ENCODE results near the gene TIMM23.
"Not testable (repeated sequence)": the region's sequence is repeated elsewhere in the genome, so short reads cannot be mapped to it uniquely, and the experiment has no call there.

Gene TIMM23

GRCh38 chr10:45997994-45998763 lies 25.9 kb downstream of the TIMM23 start:
- TF ChIP-seq ZNF138 (tag by site-specific recombination; IDR thresholded peaks at IDR 0.05; ENCODE audit: borderline replicate concordance), result no peak
- TF ChIP-seq, protein P1, sequence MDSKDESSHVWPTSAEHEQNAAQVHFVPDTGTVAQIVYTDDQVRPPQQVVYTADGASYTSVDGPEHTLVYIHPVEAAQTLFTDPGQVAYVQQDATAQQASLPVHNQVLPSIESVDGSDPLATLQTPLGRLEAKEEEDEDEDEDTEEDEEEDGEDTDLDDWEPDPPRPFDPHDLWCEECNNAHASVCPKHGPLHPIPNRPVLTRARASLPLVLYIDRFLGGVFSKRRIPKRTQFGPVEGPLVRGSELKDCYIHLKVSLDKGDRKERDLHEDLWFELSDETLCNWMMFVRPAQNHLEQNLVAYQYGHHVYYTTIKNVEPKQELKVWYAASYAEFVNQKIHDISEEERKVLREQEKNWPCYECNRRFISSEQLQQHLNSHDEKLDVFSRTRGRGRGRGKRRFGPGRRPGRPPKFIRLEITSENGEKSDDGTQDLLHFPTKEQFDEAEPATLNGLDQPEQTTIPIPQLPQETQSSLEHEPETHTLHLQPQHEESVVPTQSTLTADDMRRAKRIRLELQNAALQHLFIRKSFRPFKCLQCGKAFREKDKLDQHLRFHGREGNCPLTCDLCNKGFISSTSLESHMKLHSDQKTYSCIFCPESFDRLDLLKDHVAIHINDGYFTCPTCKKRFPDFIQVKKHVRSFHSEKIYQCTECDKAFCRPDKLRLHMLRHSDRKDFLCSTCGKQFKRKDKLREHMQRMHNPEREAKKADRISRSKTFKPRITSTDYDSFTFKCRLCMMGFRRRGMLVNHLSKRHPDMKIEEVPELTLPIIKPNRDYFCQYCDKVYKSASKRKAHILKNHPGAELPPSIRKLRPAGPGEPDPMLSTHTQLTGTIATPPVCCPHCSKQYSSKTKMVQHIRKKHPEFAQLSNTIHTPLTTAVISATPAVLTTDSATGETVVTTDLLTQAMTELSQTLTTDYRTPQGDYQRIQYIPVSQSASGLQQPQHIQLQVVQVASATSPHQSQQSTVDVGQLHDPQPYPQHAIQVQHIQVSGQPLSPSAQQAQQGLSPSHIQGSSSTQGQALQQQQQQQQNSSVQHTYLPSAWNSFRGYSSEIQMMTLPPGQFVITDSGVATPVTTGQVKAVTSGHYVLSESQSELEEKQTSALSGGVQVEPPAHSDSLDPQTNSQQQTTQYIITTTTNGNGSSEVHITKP (tag by site-specific recombination; IDR thresholded peaks at IDR 0.05), result no peak
- no peak for TF ChIP-seq ELK4 (IDR thresholded peaks at IDR 0.05; ENCODE audit: borderline replicate concordance, low read depth, low read length)
- TF ChIP-seq ZNF223 (tag by site-specific recombination; IDR thresholded peaks at IDR 0.05), result no peak
- no peak for TF ChIP-seq ZNF704 (tag by site-specific recombination; IDR thresholded peaks at IDR 0.05)
- no peak for TF ChIP-seq ZSCAN4 (tag by site-specific recombination; IDR thresholded peaks at IDR 0.05)

GRCh38 chr10:45999955-46000354 lies 27.7 kb downstream of the TIMM23 start:
- H3K36me3 ChIP-seq (ENCODE audit: control insufficient read depth in 2 of 2, insufficient read depth in 1 of 2, low read length in 2 of 2), result peaks cover 38 to 70% of the 10 kb centered on the region in 2 experiments
- CTCF ChIA-PET; H3K4me3 ChIP-seq (ENCODE audit: low read depth, low read length); H3K9me3 ChIP-seq (ENCODE audit: control insufficient read depth, insufficient read depth, low read depth, low read length); H3K4me1 ChIP-seq (ENCODE audit: control insufficient read depth, insufficient read depth, low read length); H3K27ac ChIP-seq (ENCODE audit: extremely low read depth, low read depth, low read length); POLR2A ChIA-PET: not testable (repeated sequence)

More at GRCh38 chr10:45997994-45998763, 25.9 kb downstream of the TIMM23 start:
- Histone ChIP-seq H3K27ac (ENCODE audit: extremely low read depth, low read depth, low read length) (no peak overlapping the region), H3K9me3 (ENCODE audit: control insufficient read depth, insufficient read depth, low read depth, low read length) (no peaks in the 10 kb centered on the region), H3K4me3 (ENCODE audit: low read depth, low read length) (no peak overlapping the region), H3K36me3 (ENCODE audit: control insufficient read depth in 2 of 2, insufficient read depth in 1 of 2, low read length in 2 of 2) (peaks cover 24 to 59% of the 10 kb centered on the region in 2 experiments), H3K4me1 (ENCODE audit: control insufficient read depth, insufficient read depth, low read length) (no peaks in the 10 kb centered on the region)
- ChIA-PET CTCF (interaction anchor here (0.6 kb wide), 1 partner anchor 31 kb away, joined by 3 read pairs; no protein-coding TSS in a partner anchor), POLR2A (no interaction called here)

DNA sequence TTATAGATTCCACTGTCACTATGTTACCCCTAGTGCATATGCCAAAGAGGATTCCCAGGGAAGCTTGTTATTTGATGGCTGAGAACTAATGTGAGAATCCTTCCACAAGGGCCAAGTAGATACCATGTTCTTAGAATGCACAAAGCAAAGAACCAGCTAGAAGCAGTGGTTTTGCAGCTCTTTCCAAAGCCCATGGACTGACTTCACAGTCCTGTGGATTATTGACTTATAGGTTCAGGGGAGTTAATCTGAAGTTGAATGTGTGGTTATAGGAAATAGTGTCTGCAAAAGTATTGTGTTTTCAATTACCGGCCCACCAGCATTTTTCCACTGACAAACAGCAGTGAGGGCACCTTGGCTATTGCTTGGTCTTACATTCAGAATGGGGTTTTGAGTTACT lies 28.2 kb downstream of the TIMM23 start:
- Histone ChIP-seq H3K36me3 (ENCODE audit: control insufficient read depth in 2 of 2, insufficient read depth in 1 of 2, low read length in 2 of 2) (peaks cover 39 to 76% of the 10 kb centered on the region in 2 experiments), H3K9me3 (ENCODE audit: control insufficient read depth, insufficient read depth, low read depth, low read length) (no peaks in the 10 kb centered on the region), H3K27ac (ENCODE audit: extremely low read depth, low read depth, low read length) (no peak overlapping the region), H3K4me1 (ENCODE audit: control insufficient read depth, insufficient read depth, low read length) (no peaks in the 10 kb centered on the region), H3K4me3 (ENCODE audit: low read depth, low read length) (no peak overlapping the region)
- ChIA-PET CTCF (no interaction called here), POLR2A (no interaction called here)
- TF ChIP-seq ZNF621 (tag by site-specific recombination; IDR thresholded peaks at IDR 0.05) (no peak), ZNF214 (tag by site-specific recombination; IDR thresholded peaks at IDR 0.05; ENCODE audit: borderline replicate concordance) (no peak), ELK4 (IDR thresholded peaks at IDR 0.05; ENCODE audit: borderline replicate concordance, low read depth, low read length) (no peak), ZNF549 (tag by site-specific recombination; IDR thresholded peaks at IDR 0.05) (no peak), ZNF274 (IDR thresholded peaks at IDR 0.05; ENCODE audit: low read length) (no peak), ZNF274 (tag by site-specific recombination; IDR thresholded peaks at IDR 0.05; ENCODE audit: borderline replicate concordance) (no peak), ZNF292 (tag by site-specific recombination; IDR thresholded peaks at IDR 0.05; ENCODE audit: borderline replicate concordance, low read depth) (no peak), ZNF23 (tag by site-specific recombination; IDR thresholded peaks at IDR 0.05; ENCODE audit: borderline replicate concordance) (no peak), ZNF664 (tag by site-specific recombination; IDR thresholded peaks at IDR 0.05) (no peak), ZNF426 (tag by site-specific recombination; IDR thresholded peaks at IDR 0.05) (no peak)
- TF ChIP-seq, protein P2, sequence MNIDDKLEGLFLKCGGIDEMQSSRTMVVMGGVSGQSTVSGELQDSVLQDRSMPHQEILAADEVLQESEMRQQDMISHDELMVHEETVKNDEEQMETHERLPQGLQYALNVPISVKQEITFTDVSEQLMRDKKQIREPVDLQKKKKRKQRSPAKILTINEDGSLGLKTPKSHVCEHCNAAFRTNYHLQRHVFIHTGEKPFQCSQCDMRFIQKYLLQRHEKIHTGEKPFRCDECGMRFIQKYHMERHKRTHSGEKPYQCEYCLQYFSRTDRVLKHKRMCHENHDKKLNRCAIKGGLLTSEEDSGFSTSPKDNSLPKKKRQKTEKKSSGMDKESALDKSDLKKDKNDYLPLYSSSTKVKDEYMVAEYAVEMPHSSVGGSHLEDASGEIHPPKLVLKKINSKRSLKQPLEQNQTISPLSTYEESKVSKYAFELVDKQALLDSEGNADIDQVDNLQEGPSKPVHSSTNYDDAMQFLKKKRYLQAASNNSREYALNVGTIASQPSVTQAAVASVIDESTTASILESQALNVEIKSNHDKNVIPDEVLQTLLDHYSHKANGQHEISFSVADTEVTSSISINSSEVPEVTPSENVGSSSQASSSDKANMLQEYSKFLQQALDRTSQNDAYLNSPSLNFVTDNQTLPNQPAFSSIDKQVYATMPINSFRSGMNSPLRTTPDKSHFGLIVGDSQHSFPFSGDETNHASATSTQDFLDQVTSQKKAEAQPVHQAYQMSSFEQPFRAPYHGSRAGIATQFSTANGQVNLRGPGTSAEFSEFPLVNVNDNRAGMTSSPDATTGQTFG (tag by site-specific recombination; IDR thresholded peaks at IDR 0.05; ENCODE audit: borderline replicate concordance), result no peak
